Fibroblast of gingiva (primary cell): Measurements from ENCODE around the gene SLC37A3.
"Not testable (repeated sequence)": the region's sequence is repeated elsewhere in the genome, so short reads cannot be mapped to it uniquely, and the experiment has no call there.

Experiments used
- DNase-seq: peaks from one replicate; pipeline ENCODE4 v3.0.0-alpha.2; 2011; ENCODE audit warnings: low read depth

Gene SLC37A3

DNA sequence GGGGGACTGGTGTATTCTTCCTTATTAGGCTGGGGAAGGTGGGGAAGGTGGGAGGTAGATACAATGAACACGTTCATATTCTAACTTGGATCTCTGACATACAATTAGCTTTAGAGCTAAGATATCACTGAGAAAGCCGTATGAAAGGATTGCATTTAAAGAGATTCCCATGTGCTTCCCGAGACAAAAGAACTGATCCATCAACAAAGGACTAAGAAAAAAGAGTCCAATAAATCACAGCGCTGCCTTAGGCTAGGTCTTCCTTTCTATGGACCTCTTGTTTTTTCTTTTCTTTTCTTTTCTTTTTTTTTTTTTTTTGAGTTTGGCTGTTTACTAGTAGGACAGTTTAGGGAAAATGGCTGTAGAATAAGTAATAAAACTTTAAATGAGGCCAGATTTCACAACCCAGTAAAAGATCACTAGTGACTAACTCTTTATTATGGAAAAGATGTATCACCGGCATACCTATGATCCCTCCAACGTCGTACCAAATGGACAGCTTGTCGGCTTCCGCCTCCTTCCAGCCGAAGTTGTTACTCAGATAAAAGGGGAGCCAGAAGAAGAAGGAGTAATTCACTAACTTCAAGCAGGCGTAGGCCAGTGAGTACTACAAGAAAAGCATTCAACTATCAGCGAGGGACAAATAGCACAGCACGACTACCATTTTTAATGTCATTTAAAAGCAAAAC, 50.0 kb downstream of the SLC37A3 start:
- DNase-seq, result peak; percentile 62

DNA sequence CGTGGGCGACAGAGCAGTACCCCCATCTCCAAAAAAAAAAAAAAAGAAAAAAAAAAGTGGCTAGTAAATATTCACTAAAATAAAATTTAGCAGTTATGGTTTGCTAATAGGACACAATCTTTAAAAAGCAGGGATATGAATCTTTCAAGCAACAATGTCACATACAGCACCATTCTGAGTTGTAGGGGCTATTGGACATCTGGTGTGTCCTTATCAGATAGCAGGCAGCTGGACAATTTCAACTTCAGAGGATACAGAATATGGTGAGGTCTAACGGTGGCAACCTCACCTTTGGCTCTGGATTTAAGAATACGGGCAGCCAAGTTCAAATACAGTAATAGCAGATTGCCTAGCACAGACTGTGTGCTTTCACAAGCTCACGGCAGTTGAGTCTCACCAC, 51.1 kb downstream of the SLC37A3 start:
- DNase-seq, result no peak

DNA sequence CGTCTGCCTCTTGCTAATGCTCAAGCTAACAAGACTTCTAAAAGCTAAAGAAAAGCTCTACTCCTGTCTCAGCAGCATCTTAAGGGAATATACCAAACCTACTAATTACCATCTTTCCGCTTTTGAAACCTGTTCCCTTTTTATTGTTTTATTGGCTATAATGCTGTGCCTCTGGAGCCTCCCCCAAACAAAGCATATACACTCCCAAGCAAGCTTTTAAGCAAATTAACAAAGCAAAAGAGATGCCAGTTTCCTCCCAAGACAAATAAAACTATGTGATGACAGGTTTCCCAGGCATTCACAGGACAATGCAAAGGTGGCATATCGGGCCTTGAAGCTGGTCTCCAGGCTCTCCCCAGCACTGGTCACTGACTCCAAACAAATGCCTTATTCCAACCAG, 52.9 kb downstream of the SLC37A3 start:
- DNase-seq, result no peak

DNA sequence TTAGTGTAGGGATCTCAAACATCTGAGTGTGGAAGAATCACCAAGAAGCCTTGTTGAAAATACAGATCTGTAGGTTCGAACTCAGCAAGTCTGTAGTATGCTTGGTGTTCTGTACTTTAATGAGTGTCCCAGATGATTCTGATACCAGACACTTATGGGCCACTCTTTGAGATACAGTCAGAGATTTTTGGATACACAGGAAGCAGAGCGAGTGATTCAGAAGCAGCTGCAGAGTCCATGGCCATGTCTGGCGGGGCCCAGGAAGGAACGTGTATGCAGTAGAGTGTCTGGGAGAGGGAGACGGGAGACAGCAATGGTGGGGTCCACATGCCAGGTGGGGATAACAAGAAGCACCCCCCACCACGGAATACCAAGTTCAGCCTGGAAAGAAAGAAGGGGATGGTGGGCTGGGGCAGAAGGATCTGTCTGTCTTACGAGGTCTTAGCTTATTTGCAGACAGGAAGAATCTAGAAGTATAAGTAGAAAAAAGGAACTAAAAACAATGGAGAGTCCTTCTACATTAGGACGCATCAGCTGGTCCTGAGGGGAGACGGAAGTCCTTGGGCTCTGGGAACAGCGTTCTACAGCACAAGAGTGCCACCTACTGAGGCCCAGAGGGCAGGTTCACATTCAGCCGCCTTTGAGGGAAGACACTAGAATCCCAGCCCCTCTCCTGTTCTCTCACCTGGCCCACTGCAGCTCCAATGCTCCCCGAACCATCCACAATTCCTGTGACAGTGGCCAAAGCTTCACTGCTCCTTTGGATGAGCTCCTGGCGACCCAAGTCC, 55.4 kb downstream of the SLC37A3 start:
- peak; percentile 4 for DNase-seq

DNA sequence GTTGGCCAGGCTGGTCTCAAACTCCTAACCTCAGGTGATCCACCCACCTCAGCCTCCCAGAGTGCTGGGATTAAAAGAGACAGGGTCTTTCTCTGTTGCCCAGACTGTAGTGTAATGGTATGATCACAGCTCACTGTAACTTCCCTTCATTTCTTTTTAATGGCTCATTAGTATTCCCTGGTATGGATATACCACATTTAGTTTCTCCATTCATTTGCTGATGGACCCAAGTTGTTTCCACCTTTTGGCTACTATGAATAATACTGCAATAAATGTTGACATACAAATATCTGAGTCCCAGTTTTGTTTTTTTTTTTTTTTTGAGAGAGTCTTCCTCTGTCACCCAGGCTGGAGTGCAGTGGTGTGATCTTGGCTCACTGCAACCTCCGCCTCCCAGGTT, 59.4 kb downstream of the SLC37A3 start:
- DNase-seq, result not testable (repeated sequence)

DNA sequence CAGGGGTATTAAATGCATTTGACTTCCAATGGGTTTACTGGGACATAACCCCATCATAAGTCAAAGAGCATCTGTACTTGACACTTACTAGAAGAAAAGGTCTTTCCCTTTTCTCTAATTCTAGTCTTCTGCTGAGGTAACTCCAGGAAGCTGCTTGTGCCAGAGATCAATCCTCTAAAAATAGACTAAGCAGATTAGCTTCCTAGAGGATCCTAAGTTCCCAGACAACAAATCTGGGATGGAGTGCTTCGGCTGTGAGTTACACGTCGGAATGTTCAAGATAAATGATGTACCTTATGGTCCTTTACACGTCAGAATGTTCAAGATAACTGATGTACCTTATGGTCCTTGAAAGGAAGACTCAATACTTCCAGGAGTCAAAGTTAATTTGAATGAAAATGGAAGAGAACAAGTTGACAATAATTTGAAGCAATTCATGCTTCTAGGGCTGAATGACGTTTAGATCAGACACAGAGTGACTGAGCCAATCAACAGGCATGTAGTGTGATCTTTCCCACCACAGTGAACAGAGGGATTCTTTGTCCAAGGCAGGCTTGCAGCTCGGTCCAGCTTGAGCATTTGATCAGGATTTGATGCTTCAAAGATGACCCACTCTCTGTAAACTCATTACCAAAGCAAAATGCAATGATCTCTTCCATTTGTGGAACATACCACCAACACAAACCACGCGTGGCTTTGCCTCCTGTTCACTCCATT, 63.8 kb downstream of the SLC37A3 start:
- DNase-seq, result no peak

DNA sequence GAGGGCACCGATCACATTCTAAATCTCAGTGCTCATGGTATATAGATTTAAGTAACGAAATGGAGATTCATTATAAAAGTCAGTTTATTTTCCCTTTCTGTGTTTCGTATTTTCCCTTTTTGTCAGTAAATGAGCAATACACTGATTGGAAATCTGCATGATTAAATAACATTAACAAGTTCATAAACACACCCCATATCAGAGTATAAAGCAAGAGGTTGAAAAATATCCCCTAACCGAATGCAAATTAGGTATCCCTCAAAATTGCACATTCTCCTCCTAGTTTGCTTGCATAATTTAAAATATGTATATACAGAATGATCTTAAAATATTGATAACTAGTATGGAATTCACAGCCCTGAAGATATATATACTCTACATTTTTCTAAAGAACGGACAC, 64.6 kb downstream of the SLC37A3 start:
- no peak for DNase-seq

DNA sequence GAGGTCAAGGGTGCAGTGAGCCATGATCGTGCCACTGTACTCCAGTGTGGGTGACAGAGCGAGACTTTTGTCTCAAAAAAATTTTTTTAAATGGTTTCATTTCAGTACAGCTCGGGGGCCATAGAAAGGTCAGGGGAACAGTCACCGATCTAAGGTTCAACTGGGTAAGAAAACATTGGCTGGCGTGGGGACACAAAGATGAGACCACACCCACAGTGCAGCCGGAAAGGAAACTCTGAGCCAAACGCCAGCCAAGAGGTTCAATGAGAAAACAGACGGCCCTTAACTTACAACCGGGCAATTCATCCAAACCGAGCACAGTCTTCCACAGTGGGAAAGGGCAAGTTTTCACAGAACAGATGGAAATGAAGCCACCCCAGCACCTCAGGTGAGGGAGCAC, 65.1 kb downstream of the SLC37A3 start:
- DNase-seq, result no peak

DNA sequence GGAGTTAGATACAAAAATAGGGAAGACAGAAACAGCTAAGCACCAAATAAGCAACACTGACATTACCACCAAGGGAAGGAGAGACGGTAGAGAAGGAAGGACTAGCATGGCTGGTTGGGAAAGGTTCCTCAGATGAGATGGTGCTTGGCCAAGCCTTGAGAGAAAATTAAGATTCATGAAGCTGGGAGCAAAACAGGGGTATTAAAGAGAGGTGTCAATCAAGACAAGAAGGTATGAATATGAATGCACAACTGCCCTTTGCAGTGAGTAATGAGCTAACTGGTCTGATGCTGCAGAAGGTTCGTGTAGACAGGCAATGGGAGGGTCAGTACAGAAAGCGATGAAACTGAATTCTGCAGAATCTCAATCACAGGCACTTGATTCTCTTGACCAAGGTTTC, 67.7 kb downstream of the SLC37A3 start:
- DNase-seq, result no peak

DNA sequence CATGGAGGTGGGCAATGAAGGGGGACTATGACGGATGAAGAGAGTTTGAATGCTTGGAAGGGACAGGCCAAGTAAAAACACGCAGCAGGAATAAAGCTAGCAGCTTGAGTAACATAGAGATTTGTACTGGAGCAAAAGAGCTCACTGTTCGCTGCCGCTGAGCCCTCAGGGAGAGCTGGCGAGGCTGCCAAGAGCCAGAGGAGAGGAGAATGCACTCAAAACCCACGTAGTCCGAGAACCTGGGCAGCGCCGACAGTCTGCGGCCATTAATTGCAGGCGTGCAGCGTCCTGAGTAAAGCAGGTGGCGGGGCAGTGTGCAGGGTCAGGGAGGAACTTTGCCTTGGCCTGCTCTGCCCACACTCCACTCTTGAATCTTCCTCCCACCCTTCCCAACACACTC, 68.2 kb downstream of the SLC37A3 start:
- no peak for DNase-seq

DNA sequence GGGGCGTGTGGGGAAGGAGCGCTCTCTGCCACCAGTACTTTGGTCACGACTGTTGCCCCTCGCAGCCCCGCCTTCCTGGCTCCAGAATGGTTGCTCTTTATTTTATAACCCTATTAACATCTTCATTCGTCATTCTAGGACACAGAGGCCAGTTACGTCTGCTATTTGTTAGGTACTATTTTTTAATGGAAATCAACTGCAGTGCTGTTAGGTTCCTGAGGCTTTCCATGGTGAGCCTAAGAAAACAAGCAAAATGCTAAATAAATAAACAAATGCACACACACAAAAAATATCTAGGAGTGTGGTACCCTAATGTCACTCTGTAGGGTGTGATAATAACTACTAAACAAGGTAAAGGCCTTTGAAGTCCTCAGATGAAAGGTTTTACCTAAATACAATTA, 71.1 kb downstream of the SLC37A3 start:
- no peak for DNase-seq

DNA sequence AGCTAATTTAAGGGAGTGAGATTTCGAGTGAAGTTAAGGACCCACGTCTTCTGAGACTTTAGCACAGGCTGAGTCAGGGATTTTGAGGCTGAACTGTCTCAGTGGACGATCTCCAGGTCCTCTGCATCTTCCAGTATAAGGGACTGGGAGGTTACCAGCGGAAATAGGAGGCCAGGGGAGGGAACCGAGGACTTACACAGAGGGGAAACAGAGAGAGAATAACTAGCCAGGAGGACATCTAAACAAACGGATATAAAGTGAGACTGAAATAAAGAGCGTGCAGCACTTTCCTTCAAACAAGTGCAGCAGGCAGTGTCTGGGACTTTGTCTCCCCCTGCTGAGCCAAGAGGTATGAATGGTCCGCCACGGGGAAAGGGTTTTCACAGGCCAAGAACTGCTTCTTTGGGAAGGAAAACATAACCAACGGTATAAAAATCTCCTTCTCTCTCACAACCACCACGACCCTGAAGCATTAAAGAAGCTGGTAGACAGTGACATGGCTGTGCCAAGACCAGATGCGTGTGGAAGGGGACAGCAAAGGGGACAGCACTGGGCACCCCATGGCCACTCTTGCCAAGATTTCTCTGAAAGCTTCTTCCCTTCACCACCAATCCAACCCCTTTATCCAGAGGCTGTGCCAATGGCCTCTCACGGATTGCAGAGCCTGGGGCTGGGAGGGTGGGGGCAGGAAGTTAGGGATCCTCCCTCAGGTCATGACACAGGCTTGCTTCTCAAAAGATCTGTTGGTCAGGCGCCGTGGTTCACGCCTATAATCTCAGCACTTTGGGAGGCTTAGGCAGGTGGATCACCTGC, 72.0 kb downstream of the SLC37A3 start:
- peak; percentile 62 for DNase-seq

DNA sequence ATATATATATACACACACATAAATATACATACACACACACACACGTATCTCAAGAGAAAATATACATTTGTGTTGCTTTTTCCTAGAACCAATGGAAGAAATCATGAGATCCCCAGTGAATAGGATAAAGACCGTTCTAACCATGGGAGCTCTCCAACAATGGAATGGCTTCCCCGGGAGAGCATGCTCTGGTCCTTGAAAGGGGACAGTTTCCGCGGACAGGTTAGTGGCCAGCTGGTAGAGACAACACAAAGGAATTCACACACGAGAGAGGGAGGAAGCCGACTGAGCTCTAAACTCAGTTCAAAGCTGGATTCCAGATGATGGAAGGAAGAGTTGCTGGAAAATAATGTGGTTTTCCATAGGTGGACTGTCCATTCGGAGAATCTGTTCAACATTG, 72.7 kb downstream of the SLC37A3 start:
- no peak for DNase-seq

DNA sequence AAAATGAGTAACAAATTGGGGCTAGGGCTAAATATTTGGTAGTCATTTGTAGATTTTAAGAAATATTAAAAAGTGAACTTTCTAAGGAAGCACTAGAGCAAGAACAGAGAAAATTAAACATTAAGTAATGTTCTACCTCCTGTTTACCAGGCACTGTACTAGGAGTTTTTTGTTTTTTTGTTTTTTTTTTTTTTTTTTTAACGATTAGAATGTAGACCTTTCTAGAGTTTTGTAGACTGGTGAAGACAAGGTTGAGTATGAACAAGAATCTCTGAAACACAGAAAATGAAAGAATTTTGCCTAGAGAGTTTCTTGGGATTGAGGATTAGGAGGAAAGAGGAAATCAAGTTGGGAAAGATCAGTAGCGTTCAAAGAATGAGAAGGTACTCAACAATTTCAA, 73.6 kb downstream of the SLC37A3 start:
- DNase-seq, result no peak

DNA sequence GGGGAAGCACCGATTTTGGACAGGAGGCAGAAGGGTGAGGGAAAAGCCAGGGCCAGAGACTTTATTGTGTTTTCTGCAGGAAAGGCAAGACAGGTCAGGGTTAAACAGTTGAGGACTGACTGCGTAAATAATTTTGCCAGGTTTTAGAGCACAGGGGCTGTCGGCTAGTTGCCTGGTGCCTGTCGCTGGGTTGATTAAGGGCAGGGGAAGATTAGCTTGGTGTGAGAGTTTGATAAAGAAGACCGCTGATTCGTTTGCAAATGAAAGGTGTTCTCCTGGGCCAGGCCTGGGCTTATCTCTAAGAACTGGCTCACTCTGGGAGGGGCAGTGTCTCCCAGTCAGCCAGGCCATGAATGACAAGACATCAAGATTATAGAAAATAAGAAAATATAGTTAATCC, 75.6 kb downstream of the SLC37A3 start:
- DNase-seq, result no peak

DNA sequence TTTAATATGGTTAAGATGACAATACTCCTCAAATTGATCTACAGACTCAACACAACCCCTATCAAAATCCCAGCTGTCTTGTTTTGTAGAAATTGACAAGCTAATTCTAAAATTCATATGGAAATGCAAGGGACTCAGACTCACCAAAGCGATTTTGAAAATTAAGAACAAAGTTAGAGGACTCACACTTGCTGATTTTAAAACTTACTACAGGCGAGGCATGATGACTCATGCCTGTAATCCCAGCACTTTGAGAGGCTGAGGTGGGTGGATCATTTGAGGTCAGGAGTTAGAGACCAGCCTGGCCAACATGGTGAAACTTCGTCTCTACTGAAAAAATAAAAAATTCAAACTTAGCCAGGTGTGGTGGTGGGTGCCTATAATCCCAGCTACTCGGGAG, 78.3 kb downstream of the SLC37A3 start:
- not testable (repeated sequence) for DNase-seq

DNA sequence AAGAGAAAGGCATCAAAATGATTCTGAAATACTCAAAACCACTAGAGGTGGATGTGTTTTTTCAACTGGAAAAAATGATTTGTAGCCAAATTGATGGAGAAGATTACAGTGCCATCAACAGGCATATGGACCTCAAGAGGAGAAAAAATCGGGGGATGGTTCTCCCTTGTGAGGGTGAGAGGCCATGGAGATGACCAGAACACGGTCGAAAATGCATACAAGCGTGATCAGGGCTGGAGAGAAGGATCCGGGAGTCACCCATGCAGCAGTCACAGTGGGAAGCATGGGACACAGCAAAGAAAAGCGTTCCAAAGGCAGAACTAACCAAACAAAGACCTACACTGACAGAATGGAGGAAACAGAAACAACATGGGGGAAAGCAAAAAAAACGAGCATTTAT, 80.3 kb downstream of the SLC37A3 start:
- no peak for DNase-seq

DNA sequence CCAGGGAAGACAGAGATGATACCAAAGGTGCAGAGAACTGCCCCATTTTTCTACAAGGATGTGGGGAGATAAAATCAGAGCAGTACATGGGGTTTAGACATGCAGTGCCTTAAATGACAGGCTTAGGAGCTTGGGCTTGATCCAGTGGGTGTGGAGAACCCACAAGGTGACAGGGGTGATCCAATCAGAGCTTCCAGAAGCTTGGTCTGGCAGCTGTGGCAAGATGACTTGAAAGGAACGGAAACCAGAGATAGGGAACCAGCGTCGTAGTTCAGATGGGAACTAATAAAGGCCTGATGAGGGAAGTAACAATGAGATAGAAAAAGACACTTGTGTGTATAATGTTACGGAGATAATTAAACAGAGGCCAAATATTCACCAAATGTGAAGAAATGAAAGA, 80.7 kb downstream of the SLC37A3 start:
- DNase-seq, result no peak

DNA sequence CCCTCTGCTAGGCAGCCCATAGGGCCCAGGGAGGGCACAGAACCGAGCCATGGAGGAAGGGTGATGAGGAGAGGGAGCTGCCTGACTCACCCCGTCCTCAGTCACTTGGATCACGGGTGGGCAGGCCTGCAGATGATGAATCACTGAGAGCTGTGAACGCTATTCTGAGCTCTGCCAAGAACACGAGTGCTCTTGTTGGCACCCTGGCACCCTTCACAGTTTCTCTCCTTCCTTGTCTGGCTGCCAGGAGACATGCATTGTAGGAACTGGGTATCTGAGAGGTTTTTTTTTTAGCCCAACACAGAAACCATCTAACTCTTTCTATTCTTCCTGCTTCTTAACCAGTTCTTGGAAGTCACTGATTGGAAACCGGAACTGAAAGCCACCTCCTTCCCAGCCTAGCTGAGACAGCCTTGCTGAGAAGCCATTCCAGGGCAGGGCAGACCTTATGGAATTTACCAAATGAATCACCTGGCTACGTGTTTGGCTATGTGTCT, 82.1 kb downstream of the SLC37A3 start:
- DNase-seq, result peak; percentile 85

DNA sequence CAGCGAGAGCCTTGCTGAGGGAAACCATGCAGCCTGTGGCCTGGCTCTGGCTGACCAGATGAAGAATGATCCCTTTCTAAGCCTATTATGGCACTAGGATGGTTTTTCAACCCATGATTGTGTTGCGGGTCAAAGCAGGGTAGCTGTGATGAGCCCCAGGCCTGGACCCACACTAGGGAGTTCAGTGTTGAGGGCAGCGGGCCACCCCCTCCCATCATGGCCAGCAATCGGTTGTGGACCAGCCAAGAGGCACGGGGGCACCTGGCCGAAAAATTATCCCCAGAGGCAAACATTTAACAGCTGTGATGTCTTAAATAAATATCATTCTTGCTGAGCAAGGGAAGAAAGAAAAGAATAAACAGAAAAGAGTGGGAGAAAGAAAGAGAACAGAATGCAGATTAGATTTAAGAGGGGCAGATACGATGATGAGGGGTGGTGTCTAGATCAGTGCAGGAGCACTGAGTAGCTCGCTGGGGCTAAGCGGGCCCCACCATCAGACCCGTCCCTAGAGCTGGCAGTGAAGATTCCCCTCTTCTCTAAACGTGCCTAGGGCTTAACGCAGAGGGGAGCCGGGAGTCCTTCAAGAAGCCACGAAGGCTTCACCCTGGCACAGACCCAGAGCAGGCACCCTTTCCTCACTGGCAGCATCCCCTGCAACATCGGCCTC, 82.7 kb downstream of the SLC37A3 start:
- no peak for DNase-seq
